Activated T-cell treated with anti-CD3 and anti-CD28 coated beads, Interleukin-2, amount 50 U/mL, for 4 hours (primary cell): ENCODE measurements around the gene XPA. TPM values are rescaled to one million over a fixed set of nuclear protein-coding genes. Genes with fewer than 3 reads are reported as not detected.
A peak's percentile ranks its signal among the peaks of the same experiment; 100 is the strongest.

Experiments
- ATAC-seq, 2 donors: fragments of 200-7000 bp; cut with Tn5 transposase; one replicate each; pipeline ENCODE4 v1.10.0; 2021
- DNase-seq: peaks from one replicate; pipeline ENCODE4 v3.0.0-alpha.2; 2020
- H3K27me3 Mint-ChIP-seq: one replicate; pipeline ENCODE4 v1.8.0; 2021; ENCODE audit warnings: low read depth, mixed read lengths
- H3K36me3 Mint-ChIP-seq: one replicate; pipeline ENCODE4 v1.8.0; 2022; ENCODE audit warnings: mixed read lengths; ENCODE audit not compliant: insufficient read depth
- H3K4me1 Mint-ChIP-seq: one replicate; pipeline ENCODE4 v1.8.0; 2021; ENCODE audit warnings: low read depth, mixed read lengths
- H3K4me3 Mint-ChIP-seq: one replicate; pipeline ENCODE4 v1.8.0; 2021; ENCODE audit warnings: mild to moderate bottlenecking, moderate library complexity, mixed read lengths
- H3K9me3 Mint-ChIP-seq: one replicate; pipeline ENCODE4 v1.8.0; 2021; ENCODE audit warnings: mixed read lengths
- total RNA-seq, 3 donors: library from RNA; stranded (reverse); gene quantifications; one replicate each; pipeline ENCODE4 v1.2.1, GENCODE V29; 2021

XPA gene
- total RNA-seq, 3 donors from 2014 or later: 11.3 to 12.6 (median 11.4) TPM

DNA sequence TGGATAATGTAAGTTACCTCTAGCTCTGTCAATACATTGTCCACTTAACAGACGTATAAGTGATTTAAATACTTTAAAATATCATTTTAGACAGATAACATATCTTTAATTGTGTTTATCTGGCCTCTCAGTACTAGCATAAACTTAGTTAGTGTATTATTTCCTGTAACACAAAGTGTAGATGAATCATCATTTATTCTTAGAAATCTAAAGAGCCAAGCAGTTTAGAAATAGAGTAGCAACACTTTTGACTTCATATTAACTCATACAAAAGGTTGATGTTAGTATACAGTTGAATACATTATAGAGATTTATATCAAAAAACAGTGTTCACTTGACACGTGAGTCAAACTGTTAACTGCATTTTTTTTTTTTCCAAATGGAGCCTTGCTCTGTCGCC lies 45.5 kb downstream of the XPA start:
- no peaks in the 10 kb centered on the region for H3K27me3 Mint-ChIP-seq
- no peak overlapping the region for H3K4me3 Mint-ChIP-seq
- peaks cover 2% of the 10 kb centered on the region for H3K4me1 Mint-ChIP-seq

DNA sequence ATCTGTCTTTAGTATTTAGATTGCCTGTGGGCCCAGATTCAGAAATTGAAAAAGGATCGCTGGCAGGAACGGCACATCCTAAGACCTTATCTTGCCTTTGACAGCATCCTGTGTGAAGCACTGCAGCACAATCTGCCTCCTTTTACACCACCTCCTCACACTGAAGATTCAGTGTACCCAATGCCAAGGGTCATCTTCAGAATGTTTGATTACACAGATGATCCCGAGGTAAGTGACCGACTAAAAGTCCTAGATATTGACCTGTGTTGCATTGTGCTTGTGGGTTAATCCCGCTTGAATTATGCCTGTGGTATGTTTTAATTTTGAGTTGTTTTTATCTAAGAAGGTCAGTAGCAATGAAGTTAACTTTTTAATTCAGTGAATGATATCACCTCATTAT lies 49.1 kb downstream of the XPA start:
- DNase-seq (no peak), ATAC-seq (no peak)
- Mint-ChIP-seq H3K4me1 (peaks cover 6% of the 10 kb centered on the region), H3K9me3 (no peaks in the 10 kb centered on the region), H3K36me3 (peaks cover 36% of the 10 kb centered on the region), H3K4me3 (no peak overlapping the region), H3K27me3 (no peaks in the 10 kb centered on the region)

More for the DNA sequence above, 45.5 kb downstream of the XPA start:
- ATAC-seq (no peak), DNase-seq (no peak)
- Mint-ChIP-seq H3K9me3 (no peaks in the 10 kb centered on the region), H3K36me3 (peaks cover 36% of the 10 kb centered on the region)

DNA sequence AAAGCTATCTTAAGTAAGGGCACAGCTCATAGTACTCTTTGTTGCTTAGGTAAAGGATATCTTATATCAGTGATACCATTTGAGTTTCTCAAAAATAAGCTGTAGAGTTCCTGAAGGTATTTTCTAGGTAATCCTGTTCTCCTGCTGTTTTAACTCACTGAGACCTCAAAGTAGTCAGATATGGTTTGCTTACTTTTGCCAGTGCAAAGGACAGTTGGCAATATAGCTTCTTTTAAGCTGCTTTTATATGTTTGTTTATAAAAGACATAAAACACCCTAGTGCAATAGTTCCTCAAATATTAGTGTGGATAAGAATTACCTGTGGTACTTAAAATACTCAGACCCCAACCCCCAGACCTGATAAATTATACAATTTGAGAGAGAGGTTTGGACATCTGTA lies 51.4 kb downstream of the XPA start:
- peaks cover 4% of the 10 kb centered on the region for H3K4me1 Mint-ChIP-seq
- no peaks in the 10 kb centered on the region for H3K9me3 Mint-ChIP-seq
- peaks cover 36% of the 10 kb centered on the region for H3K36me3 Mint-ChIP-seq
- DNase-seq: no peak
- no peaks in the 10 kb centered on the region for H3K27me3 Mint-ChIP-seq
- no peak for ATAC-seq
- no peak overlapping the region for H3K4me3 Mint-ChIP-seq

DNA sequence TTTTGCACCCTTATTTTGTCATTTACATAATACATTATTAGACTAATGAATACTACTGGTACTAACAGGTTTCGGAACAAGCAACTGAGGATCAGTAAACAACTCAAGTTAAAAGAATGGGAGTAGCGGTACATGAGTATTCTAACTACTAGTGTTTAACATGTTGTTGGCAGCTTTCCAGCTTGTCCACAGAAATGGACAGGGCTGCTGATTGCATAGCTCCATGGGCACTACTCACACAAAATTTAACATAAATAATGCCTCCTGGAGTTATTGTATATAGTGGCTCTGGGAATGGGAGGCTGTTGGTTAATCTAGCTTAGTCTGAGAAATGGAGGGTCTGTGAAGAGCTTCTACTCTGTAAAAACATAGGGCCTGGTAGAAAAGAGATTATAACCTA lies 56.8 kb downstream of the XPA start:
- DNase-seq: no peak
- peaks cover 29% of the 10 kb centered on the region for H3K36me3 Mint-ChIP-seq
- ATAC-seq: no peak
- no peak overlapping the region for H3K4me3 Mint-ChIP-seq
- H3K27me3 Mint-ChIP-seq: no peaks in the 10 kb centered on the region
- no peaks in the 10 kb centered on the region for H3K9me3 Mint-ChIP-seq
- peaks cover 42% of the 10 kb centered on the region for H3K4me1 Mint-ChIP-seq

DNA sequence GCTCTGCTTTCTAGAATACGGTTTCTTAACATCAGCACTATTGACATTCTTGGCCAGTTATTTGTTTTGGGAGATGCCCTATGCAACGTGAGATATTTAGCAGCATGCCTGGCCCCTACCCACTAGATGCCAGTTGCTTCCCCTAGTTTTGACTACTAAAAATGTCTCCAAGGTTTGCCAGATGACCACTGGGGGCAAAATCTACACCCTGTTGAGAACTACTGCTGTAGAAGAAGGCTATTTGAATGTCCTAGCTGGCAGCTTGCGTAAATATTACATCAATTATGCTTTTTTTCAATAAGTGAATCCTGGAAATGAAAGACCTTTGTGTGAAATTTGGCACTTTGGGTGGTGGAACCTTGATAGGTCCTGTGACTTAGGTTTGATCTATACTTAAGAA lies 58.5 kb downstream of the XPA start:
- DNase-seq (no peak), ATAC-seq (no peak)
- Mint-ChIP-seq H3K9me3 (no peaks in the 10 kb centered on the region), H3K4me3 (no peak overlapping the region), H3K27me3 (no peaks in the 10 kb centered on the region), H3K4me1 (peaks cover 54% of the 10 kb centered on the region), H3K36me3 (peaks cover 20% of the 10 kb centered on the region)

- Mint-ChIP-seq H3K27me3 (no peaks in the 10 kb centered on the region), H3K4me3 (peak overlapping the region; percentile 25), H3K4me1 (peaks cover 57% of the 10 kb centered on the region), H3K36me3 (peaks cover 15% of the 10 kb centered on the region), H3K9me3 (no peaks in the 10 kb centered on the region)
- ATAC-seq (no peak), DNase-seq (no peak)
These were observed 60.2 kb downstream of the XPA start for GRCh38 chr9:97636903-97637302.

GRCh38 chr9:97635026-97635425 lies 62.1 kb downstream of the XPA start:
- peak overlapping the region; percentile 94 for H3K4me3 Mint-ChIP-seq
- ATAC-seq (no peak), DNase-seq (no peak)
- no peaks in the 10 kb centered on the region for H3K9me3 Mint-ChIP-seq
- H3K4me1 Mint-ChIP-seq: peaks cover 58% of the 10 kb centered on the region
- H3K36me3 Mint-ChIP-seq: peaks cover 8% of the 10 kb centered on the region
- no peaks in the 10 kb centered on the region for H3K27me3 Mint-ChIP-seq

DNA sequence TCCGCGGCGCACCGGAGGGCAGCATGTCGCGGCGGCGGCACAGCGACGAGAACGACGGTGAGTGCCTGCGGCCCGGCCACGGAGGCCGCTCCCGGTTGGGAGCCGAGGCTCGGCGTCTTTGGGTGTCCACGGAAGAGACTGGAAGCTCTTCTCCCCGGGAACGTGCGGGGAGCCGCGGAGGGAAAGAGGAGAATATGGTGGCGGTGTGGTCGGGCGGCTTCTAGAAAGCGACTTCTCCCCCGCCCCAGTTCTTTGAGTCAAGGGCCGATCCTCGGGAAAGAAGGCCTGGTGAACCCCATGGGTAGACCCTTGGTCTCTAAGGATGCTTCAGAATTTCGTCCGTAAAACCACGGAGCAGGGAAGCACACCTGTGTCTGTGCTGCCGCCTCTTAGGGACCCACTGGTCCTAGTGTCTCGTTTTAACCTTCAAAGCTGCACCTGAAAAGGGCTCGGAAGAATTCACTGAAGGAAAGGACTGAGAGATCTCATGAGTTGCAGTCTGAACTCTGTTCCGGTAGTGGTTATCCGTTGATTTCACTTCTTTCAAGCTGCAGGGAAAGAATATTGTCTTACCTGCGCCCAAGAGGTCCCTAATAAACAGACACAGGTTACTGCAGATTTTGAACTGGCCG lies 63.2 kb downstream of the XPA start:
- ATAC-seq (peak in 1 of 2 donors; percentile 0), DNase-seq (no peak)
- Mint-ChIP-seq H3K4me1 (peaks cover 59% of the 10 kb centered on the region), H3K36me3 (peaks cover 8% of the 10 kb centered on the region), H3K9me3 (no peaks in the 10 kb centered on the region), H3K27me3 (no peaks in the 10 kb centered on the region), H3K4me3 (peak overlapping the region; percentile 94)

DNA sequence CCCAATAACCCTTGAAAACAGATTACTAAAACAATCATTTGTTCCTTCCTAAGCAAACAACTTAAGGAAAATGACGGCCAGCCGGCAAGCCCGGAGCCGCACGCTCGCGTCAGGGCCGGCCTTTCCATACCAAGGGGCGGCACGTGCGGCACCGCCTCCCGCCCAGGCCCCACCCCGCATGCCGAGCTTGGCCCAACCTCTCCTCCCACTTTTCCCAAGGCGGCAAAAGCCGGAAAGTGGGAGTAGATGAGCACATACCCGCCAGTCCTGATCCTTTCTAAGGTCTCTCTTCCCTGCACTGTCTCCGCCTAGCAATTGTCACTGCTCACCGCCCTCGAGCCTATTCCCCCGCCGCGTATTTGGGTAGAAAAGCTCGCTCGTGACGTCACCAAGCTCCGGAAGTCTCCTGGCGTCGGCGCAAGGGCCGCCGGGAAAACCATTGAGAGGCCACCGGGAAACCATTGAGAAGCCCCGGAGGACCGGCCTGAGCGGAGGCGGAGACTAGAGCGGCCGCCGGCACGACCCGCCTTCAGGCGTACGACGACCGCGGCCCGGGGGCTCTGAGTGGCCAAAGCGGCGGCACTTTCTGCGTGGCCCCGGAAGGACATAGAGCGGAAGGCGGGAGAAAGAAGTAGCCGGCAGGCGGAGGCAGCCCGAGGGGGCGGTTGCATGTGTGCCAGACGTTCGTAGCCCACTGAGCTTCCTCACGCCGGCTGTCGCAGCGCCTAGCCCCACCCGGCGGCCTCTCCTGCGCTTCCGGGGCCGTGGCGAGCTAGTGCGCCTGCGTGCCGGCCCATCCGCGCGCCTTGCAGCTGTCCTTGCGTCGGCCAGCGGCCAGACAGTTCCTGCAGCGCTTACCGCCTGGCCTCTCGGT lies 63.9 kb downstream of the XPA start, which contains the start of the genes NCBP1 and TSTD2:
TSS of gene NCBP1 (plus strand) at position 837 of the 874 bp plus-strand sequence. CDS start 61 bp downstream, outside the sequence.
TSS of gene TSTD2 (minus strand) at position 384 of the 874 bp plus-strand sequence. CDS start 5,806 bp downstream, outside the sequence.
- H3K9me3 Mint-ChIP-seq: no peaks in the 10 kb centered on the region
- peaks cover 8% of the 10 kb centered on the region for H3K36me3 Mint-ChIP-seq
- peak; percentile 88 to 91 for ATAC-seq
- peaks cover 52% of the 10 kb centered on the region for H3K4me1 Mint-ChIP-seq
- peak within 1 kb of the TSS; percentile 94 for H3K4me3 Mint-ChIP-seq
- DNase-seq: peak; percentile 91
- H3K27me3 Mint-ChIP-seq: no peaks in the 10 kb centered on the region

DNA sequence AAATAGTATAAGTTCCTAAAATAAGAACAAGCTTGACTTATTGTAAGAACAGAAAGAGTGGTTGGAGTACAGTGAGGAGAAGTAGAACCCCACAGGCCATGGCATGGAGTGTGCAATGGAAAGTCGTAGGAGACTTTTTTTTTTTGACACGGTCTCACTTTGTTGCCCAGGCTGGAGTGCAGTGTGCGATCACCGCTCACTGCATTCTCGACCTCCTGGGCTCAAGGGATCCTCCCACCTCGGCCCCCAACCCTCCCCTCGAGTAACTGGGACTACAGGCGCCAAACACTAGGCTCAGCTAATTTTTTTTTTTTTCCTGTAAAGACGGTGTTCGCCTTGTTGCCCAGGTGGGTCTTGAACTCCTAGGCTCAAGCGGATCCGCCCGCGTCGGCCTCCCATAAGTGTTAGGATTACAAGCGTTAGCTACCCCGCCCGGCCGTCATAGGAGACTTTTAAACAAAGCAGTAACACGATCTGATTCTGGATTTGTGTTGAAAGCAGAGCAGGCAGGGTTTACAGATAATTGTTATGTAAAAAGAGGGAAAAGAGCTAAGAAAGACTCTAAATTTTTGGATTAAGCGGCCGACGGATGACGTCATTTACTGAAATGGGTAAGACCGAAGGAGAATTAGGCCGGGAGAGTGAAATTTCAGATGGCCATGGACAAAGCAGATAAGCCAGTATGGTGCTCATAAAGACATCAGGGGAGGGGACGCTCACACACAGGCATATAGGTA lies 64.7 kb downstream of the XPA start:
- ATAC-seq: peak; percentile 1 to 2
- H3K4me1 Mint-ChIP-seq: peaks cover 46% of the 10 kb centered on the region
- no peaks in the 10 kb centered on the region for H3K9me3 Mint-ChIP-seq
- H3K36me3 Mint-ChIP-seq: peaks cover 8% of the 10 kb centered on the region
- H3K4me3 Mint-ChIP-seq: peak overlapping the region; percentile 94
- H3K27me3 Mint-ChIP-seq: no peaks in the 10 kb centered on the region
- no peak for DNase-seq

GRCh38 chr9:97630591-97630990 lies 66.5 kb downstream of the XPA start:
- Mint-ChIP-seq H3K9me3 (no peaks in the 10 kb centered on the region), H3K27me3 (no peaks in the 10 kb centered on the region), H3K36me3 (peaks cover 5% of the 10 kb centered on the region), H3K4me1 (peaks cover 35% of the 10 kb centered on the region), H3K4me3 (no peak overlapping the region)
- no peak for ATAC-seq
- no peak for DNase-seq

GRCh38 chr9:97629156-97629555 lies 68.0 kb downstream of the XPA start:
- DNase-seq: no peak
- H3K36me3 Mint-ChIP-seq: peaks cover 10% of the 10 kb centered on the region
- ATAC-seq: no peak
- H3K4me3 Mint-ChIP-seq: no peak overlapping the region
- peaks cover 21% of the 10 kb centered on the region for H3K4me1 Mint-ChIP-seq
- H3K27me3 Mint-ChIP-seq: no peaks in the 10 kb centered on the region
- H3K9me3 Mint-ChIP-seq: no peaks in the 10 kb centered on the region

DNA sequence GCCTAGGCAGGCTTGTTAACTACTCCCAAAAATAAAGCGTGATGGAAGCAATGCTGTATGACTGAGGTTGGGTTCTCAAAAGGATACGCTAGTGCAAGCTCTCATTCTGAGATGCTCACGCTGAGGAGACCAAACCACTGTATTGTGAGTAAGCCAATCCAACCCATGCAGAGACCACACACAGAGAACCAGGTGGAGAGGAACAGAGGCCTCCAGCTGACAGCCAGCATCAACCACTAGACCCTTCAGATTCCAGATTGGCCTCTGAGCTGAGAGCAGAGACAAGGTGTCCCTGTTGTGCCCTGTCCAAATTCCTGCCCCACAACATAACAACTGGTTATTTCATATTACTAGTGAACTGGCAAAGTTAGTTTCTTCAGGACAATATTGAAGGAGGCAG lies 68.5 kb downstream of the XPA start:
- peaks cover 21% of the 10 kb centered on the region for H3K4me1 Mint-ChIP-seq
- peaks cover 12% of the 10 kb centered on the region for H3K36me3 Mint-ChIP-seq
- H3K9me3 Mint-ChIP-seq: no peaks in the 10 kb centered on the region
- H3K4me3 Mint-ChIP-seq: no peak overlapping the region
- H3K27me3 Mint-ChIP-seq: no peaks in the 10 kb centered on the region
- DNase-seq: no peak
- ATAC-seq: no peak

- Mint-ChIP-seq H3K36me3 (peaks cover 16% of the 10 kb centered on the region), H3K4me1 (peaks cover 19% of the 10 kb centered on the region), H3K9me3 (no peaks in the 10 kb centered on the region), H3K27me3 (no peaks in the 10 kb centered on the region), H3K4me3 (no peak overlapping the region)
- ATAC-seq (no peak), DNase-seq (no peak)
These were observed 69.5 kb downstream of the XPA start for GRCh38 chr9:97627624-97628023.
